Measurements from ENCODE around the gene ECSCR. TPM values are rescaled to one million over a fixed set of nuclear protein-coding genes. Genes with fewer than 3 reads are reported as not detected.

ECSCR gene
- total and polyA plus RNA-seq, 10 of the 15 experiments (the other 5 are each of a cell fraction or from before 2014, with no cell fraction given) = 0.15 to 0.83 (median 0.23) TPM; not detected in 3

DNA sequence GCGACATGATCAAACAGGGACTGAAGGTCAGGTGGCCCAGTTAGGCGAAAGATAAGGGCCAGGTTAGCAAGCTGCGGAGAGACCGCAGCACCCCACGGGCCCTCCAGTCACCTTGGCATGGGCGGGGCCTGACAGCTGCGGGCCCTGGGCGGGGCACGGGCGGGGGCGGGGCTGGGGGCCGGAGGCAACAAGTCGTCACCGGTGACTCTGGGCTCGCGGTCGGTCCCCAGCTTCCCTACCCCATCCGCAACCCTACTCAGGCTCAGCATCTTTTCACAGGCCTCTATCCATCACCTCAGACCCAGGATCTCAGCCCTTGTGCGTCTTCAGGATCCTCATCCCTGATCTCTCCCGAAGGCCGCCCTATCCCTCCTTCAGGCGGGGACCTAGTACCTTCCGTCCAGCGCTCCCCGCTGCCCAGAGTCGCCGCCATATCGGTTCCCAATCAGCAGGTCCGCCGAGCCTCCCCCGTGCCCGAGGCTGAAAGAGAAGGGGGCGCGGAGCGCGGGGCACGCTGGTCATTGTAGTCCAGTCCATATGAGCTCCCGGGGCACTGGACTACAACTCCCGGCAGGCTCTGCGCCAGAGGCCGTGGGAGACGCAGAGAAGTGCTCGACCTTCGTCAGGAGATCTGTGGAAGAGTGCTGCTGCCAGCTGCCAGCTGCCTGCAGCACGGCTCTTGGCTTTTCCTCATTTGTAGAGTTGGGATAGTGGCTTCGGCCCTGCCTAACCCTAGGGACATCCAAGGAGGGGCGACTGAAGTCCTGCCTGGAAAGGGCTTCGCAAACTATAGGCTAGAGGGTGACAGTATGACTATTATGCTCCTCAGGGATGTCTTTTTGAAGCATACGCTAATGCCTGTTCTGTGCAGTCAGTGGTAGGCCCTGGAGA is 23.3 kb downstream of the ECSCR start, which contains the start of gene DNAJC18 (continued):
- no peak for TF ChIP-seq ZNF24 (IDR thresholded peaks at IDR 0.05)
- TF ChIP-seq TCF12 (IDR thresholded peaks at IDR 0.05; ENCODE audit: low read depth, low read length) = 0 out of 2 replicates have a peak, but pooled peaks have one; percentile 39
- no peak for TF ChIP-seq ZNF217 (IDR thresholded peaks at IDR 0.05)
- no peak for TF ChIP-seq ZBED1 (IDR thresholded peaks at IDR 0.05; ENCODE audit: borderline replicate concordance)
- no peak; the same call in 1 of the 2 replicates for TF ChIP-seq TARDBP (IDR thresholded peaks at IDR 0.05; ENCODE audit: borderline replicate concordance)
- peak; percentile 74 for TF ChIP-seq POLR2A (IDR thresholded peaks at IDR 0.05; ENCODE audit: low read depth, low read length)
- TF ChIP-seq, protein P1, sequence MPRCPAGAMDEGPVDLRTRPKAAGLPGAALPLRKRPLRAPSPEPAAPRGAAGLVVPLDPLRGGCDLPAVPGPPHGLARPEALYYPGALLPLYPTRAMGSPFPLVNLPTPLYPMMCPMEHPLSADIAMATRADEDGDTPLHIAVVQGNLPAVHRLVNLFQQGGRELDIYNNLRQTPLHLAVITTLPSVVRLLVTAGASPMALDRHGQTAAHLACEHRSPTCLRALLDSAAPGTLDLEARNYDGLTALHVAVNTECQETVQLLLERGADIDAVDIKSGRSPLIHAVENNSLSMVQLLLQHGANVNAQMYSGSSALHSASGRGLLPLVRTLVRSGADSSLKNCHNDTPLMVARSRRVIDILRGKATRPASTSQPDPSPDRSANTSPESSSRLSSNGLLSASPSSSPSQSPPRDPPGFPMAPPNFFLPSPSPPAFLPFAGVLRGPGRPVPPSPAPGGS (IDR thresholded peaks at IDR 0.05; ENCODE audit: borderline replicate concordance, insufficient read depth, low read depth, low read length, poor library complexity, severe bottlenecking) = no peak
- peak; percentile 52; the same call in 1 of the 2 replicates for TF ChIP-seq TAF1 (IDR thresholded peaks at IDR 0.05; ENCODE audit: borderline replicate concordance, low read depth, low read length)
- TF ChIP-seq, protein P2, sequence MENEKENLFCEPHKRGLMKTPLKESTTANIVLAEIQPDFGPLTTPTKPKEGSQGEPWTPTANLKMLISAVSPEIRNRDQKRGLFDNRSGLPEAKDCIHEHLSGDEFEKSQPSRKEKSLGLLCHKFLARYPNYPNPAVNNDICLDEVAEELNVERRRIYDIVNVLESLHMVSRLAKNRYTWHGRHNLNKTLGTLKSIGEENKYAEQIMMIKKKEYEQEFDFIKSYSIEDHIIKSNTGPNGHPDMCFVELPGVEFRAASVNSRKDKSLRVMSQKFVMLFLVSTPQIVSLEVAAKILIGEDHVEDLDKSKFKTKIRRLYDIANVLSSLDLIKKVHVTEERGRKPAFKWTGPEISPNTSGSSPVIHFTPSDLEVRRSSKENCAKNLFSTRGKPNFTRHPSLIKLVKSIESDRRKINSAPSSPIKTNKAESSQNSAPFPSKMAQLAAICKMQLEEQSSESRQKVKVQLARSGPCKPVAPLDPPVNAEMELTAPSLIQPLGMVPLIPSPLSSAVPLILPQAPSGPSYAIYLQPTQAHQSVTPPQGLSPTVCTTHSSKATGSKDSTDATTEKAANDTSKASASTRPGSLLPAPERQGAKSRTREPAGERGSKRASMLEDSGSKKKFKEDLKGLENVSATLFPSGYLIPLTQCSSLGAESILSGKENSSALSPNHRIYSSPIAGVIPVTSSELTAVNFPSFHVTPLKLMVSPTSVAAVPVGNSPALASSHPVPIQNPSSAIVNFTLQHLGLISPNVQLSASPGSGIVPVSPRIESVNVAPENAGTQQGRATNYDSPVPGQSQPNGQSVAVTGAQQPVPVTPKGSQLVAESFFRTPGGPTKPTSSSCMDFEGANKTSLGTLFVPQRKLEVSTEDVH (IDR thresholded peaks at IDR 0.05; ENCODE audit: low read depth, partially characterized antibody) = no peak
- no peak for TF ChIP-seq NR2C2 (IDR thresholded peaks at IDR 0.05; ENCODE audit: borderline replicate concordance, control insufficient read depth, insufficient read length, low read depth)
- TF ChIP-seq ZNF592 (IDR thresholded peaks at IDR 0.05) = no peak
- TF ChIP-seq, protein P3, sequence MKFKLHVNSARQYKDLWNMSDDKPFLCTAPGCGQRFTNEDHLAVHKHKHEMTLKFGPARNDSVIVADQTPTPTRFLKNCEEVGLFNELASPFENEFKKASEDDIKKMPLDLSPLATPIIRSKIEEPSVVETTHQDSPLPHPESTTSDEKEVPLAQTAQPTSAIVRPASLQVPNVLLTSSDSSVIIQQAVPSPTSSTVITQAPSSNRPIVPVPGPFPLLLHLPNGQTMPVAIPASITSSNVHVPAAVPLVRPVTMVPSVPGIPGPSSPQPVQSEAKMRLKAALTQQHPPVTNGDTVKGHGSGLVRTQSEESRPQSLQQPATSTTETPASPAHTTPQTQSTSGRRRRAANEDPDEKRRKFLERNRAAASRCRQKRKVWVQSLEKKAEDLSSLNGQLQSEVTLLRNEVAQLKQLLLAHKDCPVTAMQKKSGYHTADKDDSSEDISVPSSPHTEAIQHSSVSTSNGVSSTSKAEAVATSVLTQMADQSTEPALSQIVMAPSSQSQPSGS (IDR thresholded peaks at IDR 0.05; ENCODE audit: low read length) = no peak
- peak; percentile 8; the same call in 1 of the 2 replicates for TF ChIP-seq RAD51 (IDR thresholded peaks at IDR 0.05)
- TF ChIP-seq CEBPZ (IDR thresholded peaks at IDR 0.05; ENCODE audit: low read depth, low read length) = no peak
- TF ChIP-seq ZSCAN29 (IDR thresholded peaks at IDR 0.05) = no peak
- peak; percentile 48; the same call in 1 of the 2 replicates for TF ChIP-seq RB1 (IDR thresholded peaks at IDR 0.05; ENCODE audit: borderline replicate concordance)

Data from GM12878 (cell line).